ENCODE results near the gene BBX.

The BBX gene

GRCh38 chr3:107661447-107662123 is 138.8 kb downstream of the BBX start:
- no peak for DNase-seq

GRCh38 chr3:107662124-107662507 is 139.4 kb downstream of the BBX start:
- no peak for DNase-seq

- no peak for DNase-seq
These were observed 139.8 kb downstream of the BBX start for GRCh38 chr3:107662586-107662985.

- DNase-seq, result no peak
These were observed 140.5 kb downstream of the BBX start for GRCh38 chr3:107663266-107663665.

GRCh38 chr3:107664614-107665013 is 141.9 kb downstream of the BBX start:
- no peak for DNase-seq

GRCh38 chr3:107665351-107665750 is 142.6 kb downstream of the BBX start:
- DNase-seq, result no peak

- DNase-seq, result no peak
These were observed 144.1 kb downstream of the BBX start for GRCh38 chr3:107666853-107667252.

- DNase-seq, result no peak
These were observed 145.7 kb downstream of the BBX start for GRCh38 chr3:107668416-107668815.

- DNase-seq, result no peak
These were observed 146.2 kb downstream of the BBX start for GRCh38 chr3:107668963-107669362.

GRCh38 chr3:107669669-107670068 is 146.9 kb downstream of the BBX start:
- no peak for DNase-seq

GRCh38 chr3:107670986-107671385 is 148.2 kb downstream of the BBX start:
- no peak for DNase-seq

- no peak for DNase-seq
These were observed 151.6 kb downstream of the BBX start for GRCh38 chr3:107674371-107674770.

- DNase-seq, result no peak
These were observed 152.6 kb downstream of the BBX start for GRCh38 chr3:107675233-107675900.

- DNase-seq, result no peak
These were observed 153.9 kb downstream of the BBX start for GRCh38 chr3:107676469-107677309.

- DNase-seq, result no peak
These were observed 157.2 kb downstream of the BBX start for GRCh38 chr3:107679921-107680320.

GRCh38 chr3:107680698-107681097 is 157.9 kb downstream of the BBX start:
- no peak for DNase-seq

- no peak for DNase-seq
These were observed 158.6 kb downstream of the BBX start for GRCh38 chr3:107681396-107681795.

- DNase-seq, result no peak
These were observed 159.8 kb downstream of the BBX start for GRCh38 chr3:107682580-107682979.

- DNase-seq, result no peak
These were observed 160.7 kb downstream of the BBX start for GRCh38 chr3:107683447-107683846.

- peak in 1 of 2 donors; percentile 5 for DNase-seq
These were observed 161.7 kb downstream of the BBX start for GRCh38 chr3:107684431-107684925.

GRCh38 chr3:107685383-107685782 is 162.6 kb downstream of the BBX start:
- no peak for DNase-seq

GRCh38 chr3:107687056-107687581 is 164.4 kb downstream of the BBX start:
- no peak for DNase-seq

- DNase-seq, result no peak
These were observed 166.6 kb downstream of the BBX start for GRCh38 chr3:107689355-107689754.
